Measurements from ENCODE around the gene EMX2.
"Not testable (repeated sequence)": the region's sequence is repeated elsewhere in the genome, so short reads cannot be mapped to it uniquely, and the experiment has no call there.

Gene EMX2

DNA sequence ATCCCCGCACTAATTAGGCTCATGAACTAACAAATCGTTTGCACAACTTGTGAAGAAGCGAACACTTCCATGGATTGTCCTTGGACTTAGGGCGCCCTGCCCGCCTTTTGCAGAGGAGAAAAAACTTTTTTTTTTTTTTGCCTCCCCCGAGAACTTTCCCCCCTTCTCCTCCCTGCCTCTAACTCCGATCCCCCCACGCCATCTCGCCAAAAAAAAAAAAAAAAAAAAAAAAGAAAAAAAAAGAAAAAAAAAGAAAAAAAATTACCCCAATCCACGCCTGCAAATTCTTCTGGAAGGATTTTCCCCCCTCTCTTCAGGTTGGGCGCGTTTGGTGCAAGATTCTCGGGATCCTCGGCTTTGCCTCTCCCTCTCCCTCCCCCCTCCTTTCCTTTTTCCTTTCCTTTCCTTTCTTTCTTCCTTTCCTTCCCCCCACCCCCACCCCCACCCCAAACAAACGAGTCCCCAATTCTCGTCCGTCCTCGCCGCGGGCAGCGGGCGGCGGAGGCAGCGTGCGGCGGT lies at the start of gene EMX2:
Gene EMX2, plus strand, starts transcription at position 41 of the 519 bp plus-strand sequence. CDS start 522 bp downstream, outside the sequence.
- DNase-seq (ENCODE audit: low read depth in 2 of 2) = no peak

DNA sequence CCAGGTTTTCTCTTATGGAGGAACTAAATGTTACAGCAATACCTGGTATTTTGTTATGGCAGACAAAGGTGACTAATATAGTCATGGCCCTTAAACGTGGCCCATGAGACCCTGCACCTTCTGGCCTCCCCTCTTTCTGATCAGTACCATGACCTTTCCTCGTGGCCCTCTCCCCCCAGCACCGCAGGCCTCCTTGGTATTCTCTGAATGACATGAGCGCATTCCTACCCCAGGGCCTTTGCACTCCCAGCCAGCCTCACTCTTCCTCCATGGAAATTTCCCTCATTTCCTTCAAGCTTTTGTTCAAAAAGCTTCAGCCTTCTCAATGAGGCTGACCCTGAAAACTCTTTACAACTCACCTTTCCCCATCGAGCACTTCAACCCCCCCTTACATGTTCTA lies 46.5 kb upstream of the EMX2 start:
- DNase-seq (ENCODE audit: low read depth in 2 of 2) = no peak

DNA sequence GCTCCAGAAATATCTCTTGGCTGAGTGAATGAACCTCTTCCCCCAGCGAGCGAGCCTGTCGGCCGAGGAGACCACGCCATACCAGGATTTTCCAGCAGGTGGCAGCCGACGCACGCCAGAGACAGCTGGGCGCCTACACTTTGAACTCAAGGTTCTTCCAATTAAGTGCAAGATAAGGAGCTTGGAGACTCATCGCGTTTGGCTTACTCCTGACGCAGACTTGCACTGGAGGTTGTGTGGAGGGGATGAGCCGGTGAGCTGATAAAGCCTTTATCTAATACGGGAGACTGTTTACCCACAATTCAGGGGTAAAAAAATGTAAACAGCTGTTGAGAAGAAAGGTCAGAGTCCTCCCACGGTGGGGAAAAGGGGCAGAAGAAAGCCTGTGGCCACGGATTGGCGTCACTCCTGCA lies 45.9 kb upstream of the EMX2 start:
- DNase-seq (ENCODE audit: low read depth in 2 of 2) = peak; percentile 57 to 63

DNA sequence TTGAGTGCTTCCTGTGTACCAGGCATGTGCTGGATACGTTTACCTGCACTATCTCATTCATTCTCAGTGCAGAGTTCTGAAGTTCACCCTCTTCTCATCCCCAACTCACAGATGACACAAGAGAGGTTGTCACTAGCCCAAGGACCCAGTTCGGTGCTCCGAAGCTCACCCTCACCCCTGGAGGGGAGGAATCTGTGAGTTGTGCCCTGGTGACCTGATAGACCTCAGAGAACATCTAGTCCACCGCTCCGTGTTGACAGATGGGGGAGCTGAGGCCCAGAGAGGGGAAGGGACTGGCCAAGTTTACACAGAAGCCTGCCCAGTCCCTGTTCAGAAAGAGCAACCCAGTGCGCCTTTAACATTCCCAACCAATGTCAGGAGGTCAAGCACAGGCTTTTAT lies 44.8 kb upstream of the EMX2 start:
- no peak for DNase-seq (ENCODE audit: low read depth in 2 of 2)

DNA sequence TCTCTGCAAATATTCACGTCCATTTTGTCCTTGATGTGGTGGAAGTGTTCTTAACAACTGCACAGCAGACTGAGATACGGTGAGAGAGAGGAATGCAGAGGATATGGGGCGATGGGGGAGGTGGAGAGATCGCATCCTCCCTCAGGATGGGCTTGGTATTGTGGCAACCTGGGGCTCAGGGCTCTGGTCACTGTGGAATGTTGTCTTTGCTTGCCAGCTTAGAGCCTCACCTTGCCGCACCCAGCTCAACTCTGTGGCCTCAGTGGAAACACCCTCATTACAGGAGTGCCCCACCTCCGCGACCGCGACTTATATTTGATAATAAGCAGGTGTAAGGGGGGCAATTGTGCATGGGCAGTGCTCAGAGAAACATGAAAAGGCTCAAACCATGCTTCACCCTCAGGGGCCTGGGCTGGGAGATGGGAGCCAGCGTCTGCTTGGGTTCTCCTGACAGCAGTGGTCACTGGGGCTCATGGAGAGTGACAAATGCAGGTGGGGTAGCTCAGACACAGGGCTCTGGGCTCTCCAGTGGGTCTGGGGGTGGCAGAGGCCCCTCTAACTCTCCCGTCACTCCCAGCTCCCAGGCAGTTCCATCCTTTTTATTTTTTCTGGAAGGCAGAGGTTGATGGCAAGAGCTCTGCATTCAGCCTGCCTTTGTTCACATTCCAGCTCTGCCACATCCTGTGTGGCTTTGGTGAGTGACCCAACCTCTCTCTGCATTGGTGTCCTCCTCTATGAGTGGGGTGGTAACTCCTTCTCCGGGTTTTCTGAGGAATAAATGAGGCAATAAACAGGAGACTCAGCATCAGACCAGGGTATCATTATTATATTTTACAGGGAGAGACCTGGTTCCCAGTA lies 43.1 kb upstream of the EMX2 start:
- DNase-seq (ENCODE audit: low read depth in 2 of 2) = no peak

DNA sequence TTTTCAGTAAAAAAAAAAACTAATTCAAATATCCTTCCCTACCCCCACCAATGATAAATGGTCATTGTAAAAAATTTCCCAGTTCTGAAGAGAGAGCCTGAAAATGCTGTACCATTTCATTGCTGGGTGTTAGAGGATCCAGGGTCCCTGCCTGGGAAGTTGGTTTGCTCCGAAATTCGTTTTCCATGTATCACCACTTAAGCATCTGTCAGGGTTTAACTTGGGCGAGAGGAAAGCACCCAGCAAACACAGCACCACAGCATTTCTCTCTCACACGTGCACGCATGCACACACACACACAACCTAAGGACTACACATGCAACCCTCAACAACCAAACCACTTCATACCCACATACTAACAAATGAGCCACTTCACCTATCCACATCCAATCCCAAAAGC lies 42.1 kb upstream of the EMX2 start:
- no peak for DNase-seq (ENCODE audit: low read depth in 2 of 2)

DNA sequence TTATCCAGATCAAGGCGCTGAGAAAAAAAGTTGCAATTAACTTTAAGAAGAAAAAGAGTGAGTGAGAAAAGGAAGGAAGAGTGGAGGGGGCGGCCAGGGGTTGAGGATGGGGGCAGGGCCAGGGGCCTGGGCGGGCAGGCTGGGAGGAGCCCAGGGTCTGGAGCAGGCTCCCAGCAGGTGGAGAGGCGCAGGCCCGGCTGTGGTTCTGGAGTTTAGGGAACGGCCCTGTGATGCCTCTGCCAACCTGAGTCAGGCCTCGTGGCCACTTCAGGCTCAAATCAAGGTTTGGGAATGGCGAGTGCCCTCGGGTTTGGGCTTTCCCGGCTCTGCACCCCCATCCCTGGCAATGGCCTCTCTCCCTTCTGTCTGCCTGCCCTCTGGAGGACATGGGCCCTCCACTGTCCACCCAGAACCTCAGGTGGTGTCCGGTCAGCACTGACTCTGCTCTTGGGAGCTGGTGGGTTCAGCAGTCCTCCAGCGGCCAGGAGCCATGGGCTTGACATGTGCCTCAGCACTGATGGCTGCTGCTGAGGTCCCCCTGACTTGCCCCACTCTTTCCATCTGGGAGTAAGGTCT lies 41.0 kb upstream of the EMX2 start:
- no peak for DNase-seq (ENCODE audit: low read depth in 2 of 2)

DNA sequence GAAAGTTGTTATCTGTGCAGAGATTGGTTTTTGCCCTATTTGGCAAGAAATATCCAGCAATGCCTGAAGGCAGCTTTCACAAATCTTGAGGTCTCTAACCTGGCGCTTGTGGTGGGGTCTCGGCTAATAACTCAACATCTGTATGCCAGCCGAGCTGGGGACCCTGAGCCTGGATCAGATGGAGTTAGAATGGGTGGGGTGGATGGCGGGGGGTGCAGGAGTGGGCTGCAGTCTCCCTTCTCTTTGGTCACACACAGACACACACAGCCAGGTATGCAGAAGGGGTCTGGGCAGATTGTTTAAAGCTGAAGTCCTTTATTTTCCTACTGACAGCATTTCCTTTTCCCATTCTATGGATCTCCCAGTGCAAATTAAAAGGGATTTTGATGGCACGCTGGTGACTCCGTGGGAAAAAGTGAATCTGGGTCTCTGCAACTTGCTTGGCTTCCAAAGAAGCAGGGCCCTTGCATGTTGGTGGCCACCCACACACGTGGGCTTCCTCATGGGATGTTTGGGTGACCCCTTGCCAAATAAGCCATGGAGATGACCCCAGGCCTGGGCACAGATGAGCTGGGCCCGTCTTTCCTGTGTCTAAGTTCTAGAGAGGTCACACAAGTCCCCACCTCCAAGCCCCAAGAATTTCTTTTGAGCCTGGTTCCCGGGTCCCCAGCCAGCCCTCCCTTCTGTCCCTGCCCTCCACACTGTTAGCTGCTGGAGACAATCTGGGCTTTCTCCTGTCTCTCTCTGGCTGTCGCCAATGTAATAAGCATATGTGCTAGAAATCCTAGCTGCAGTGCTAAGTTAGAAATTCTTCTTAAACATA lies 39.9 kb upstream of the EMX2 start:
- no peak for DNase-seq (ENCODE audit: low read depth in 2 of 2)

DNA sequence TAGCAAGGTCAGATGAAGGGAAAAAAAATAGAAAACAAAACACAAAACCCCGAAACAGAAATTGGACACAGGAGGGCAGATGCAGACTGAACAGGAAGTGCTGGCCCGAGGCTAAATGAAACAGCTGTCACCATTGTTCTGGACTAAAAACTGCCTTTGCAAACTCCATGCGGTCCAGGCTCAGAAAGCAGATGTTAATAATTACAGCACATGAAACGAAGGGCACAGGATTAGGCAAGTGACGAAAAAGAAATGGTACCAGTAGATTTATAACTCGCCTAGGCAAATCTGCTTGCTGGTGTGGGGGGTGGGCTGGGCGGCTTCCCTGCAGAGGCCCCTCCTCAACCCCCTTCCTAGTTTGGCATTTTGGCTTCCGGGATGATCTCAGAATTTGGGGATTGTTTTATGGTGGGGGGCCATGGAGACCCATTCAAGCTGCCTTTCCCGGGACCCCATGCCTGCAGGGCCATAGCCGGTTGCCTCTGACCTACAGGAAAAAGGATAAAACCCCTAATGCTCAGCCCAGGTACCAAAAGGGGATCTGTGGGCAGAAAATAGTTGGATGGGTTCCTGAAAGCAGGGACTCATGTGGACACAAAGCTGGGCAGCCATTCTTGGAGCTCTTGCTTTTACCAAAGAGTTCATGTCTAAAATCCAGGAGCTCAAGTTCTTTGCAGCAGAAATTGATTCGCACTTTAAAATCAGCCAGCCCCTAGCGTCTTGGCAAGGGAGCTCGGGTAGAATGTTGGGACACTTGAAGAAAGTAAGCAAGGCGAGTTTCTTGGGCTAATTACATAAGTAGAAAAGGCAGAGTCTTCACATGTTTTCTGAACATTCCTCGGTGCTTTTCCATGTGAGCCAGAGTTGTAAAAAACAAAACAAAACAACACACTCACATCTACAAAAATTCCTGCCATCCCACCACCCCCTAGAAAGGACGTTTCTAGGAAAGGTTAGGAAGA lies 39.0 kb upstream of the EMX2 start:
- DNase-seq (ENCODE audit: low read depth in 2 of 2) = no peak

DNA sequence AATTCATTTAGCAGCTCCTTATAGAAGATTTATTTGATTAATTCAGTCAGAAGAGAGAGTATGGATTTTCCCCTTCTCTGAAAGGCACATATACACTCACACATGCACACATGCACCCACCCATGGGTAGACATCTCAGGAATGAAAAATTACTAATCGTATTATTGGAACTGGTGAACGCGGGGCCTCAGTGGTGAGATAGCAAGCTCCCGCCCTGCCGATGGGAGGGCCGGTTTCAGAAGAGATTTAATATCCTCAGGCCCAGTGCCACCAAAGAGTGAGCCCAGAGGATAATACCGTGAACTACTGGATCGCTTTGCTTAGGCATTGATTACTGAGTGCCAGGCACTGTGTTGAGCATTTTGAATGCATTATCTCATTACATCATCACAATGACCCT lies 38.0 kb upstream of the EMX2 start:
- no peak for DNase-seq (ENCODE audit: low read depth in 2 of 2)

DNA sequence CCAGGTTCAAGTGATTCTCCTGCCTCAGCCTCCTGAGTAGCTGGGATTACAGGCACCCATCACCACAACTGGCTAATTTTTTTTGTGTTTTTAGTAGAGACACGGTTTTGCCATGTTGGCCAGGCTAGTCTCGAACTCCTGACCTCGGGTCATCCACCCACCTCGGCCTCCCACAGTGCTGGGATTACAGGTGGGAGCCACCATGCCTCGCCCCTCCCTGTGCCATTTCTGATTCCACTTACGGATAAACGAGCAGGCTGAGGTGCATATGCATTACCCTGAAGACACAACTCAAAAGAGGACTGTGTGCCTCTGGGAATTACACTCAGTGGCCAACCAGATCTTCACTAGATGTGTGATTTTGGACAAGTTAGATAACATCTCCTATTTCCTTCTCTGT lies 35.5 kb upstream of the EMX2 start:
- not testable (repeated sequence) for DNase-seq (ENCODE audit: low read depth in 2 of 2)

DNA sequence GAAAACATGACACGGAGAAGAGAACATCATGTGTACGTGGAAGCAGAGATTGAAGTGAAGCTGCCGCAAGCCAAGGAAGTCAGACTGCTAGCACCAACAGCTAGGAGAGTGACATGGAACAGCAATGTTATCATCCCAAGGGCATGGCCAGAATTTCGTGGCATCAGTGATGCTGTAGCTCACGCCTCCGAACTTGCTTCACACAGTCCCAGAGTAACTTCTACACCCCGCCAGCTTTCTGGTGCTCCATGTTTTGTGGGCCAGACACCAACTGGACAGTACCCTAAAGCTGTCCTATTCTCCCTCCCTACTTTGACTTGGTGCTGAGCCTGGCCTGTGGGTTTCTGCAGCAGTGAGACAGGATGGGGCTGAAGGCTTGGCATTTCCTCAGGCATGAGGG lies 33.0 kb upstream of the EMX2 start:
- no peak for DNase-seq (ENCODE audit: low read depth in 2 of 2)

DNA sequence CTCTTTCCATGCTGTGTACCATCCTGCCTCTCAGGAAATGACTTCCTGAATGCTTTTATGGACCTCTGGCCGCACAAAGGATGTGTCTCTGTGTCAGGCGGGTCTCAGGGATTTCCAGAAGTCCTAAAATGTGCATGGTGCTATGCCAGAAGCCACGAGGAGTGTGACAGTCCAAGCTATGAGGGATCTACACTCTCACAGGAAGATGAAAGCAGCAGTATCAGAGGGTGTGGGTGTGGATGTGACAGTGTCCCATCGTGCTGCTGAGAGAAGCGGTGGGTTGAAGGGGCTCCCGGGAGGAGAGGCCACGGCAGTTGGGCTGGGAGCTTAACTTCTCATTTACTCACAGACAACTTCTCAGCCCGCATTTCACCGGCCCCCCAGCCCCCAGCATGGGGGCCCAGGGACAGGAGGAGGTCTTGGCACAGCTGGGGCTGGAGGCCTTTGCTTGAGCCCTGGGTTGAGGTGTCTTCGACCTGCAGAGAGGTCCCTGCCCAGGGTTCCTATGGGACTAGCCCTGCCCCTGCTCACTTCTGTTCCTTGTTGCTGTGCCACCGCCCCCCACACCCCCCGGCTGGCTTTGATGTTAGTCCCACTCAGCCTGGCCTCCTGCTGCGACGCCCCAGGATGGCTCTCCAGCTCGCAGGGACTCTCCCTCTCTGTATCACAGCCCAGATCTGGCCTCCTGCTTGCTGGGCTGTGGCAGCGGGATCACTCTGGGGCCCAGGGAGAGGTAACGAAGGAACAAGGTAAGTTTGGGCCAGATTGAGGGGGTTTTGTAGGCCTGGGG lies 30.8 kb upstream of the EMX2 start:
- no peak for DNase-seq (ENCODE audit: low read depth in 2 of 2)

DNA sequence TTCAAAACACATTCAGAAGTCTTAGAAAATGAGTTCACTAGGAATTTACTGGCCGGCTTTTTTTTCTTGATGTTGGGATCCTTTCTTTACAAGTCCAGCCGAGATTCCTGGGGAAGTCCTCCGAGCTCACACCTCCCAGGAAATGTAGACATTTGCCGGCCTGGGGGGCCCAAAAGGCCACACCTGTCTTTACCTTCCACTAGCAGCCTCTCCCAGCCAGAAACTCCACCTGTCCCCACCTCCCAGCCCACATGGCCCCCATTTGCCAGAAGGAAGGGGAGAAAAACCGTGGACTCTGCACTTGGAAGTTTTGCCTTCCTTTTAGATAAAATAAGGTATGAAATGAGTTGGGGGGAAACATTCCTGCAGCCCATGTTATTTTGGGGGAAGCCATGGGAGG lies 27.6 kb upstream of the EMX2 start:
- no peak for DNase-seq (ENCODE audit: low read depth in 2 of 2)

DNA sequence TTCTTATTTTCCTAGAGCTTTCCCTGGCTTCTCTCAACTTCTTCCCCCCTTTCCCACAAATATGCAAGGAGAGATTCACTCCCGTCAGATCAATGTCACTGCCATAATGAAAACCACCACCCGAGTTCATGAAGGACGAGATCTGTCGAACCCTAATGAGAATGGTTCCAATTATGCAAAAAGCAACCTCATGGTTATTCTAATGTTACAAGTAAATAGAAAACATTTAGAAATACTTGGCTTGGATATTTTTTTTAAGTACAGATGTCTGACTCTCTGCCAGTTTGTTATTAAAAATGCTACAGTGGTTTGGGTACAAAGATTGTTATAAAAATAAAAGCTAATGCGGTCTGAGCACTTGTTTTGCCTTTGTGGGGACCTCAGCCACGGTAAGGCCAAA lies 25.9 kb upstream of the EMX2 start:
- no peak for DNase-seq (ENCODE audit: low read depth in 2 of 2)

DNA sequence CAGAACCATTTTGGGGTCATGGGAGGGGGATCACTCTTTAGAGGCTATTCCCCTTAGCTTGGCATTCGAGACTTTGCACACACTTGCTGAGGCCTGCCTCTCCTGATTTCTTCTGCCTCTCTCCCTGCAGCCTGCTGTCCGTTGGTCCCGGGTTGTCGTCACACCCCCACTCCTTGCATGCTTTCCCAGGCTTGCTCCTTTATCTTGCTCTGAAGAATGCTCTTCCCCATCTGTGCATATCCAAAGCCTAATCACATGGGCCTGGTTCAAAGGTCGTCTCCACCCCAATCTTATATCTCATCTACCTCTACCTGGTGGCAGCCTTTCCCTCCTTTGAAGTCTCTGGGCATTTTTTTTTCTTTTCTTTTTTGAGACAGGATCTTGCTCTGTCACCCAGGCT lies 24.3 kb upstream of the EMX2 start:
- no peak for DNase-seq (ENCODE audit: low read depth in 2 of 2)

DNA sequence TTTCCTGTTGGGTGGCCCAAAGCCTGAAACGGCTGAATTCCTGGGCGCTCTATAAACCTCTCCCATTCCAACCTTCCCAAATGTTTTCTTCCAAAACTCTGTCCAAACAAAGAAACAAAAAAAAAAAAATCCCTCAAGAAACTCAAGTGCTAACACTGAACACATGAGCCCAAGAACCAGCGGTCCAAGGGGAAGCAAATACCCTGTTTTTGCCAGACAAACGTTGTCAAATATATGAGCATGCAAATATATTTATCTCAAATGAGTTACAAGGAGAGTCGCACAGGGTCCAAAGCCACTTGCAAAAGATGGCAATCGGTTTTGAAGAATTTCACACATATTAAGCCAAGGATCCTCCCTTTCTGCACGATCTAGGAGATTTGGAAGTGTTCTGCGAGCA lies 23.3 kb upstream of the EMX2 start:
- DNase-seq (ENCODE audit: low read depth in 2 of 2) = no peak

DNA sequence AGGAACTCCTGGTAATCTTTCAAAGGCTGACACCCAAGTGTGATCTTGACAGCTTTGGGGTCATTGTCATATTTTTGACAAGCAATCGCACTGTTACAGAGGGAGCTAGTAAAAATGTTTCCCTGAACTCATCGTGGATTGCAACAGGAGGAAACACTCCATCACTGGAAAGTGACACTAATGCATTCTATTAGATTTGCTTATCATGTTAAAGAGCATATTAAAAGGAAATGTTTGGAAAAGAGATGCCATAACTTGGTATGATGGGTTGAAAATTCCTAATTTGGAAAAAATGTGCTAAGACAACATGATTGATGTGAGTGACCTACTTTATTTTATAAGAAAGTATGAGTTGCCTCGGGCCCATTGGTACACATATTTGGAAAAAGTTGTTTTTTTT lies 22.7 kb upstream of the EMX2 start:
- no peak for DNase-seq (ENCODE audit: low read depth in 2 of 2)

DNA sequence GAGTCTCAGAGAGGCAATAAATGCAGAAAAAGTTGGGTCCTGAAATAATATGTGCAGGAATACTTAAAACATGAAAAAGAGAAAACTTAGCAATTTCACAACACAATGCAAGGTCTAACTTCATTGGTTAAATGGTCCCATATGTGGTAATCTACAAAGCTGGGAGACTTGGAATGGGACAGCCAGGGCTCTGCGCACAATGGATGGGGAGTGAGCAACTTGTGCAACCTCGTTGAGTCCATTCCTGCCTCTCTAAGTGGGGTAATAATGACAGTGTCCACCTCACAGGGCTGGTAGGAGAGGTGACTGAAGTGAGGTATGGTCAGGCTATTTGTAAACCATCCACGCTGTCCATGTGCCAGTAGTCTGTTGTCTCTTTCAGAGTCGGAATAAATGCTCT lies 11.8 kb upstream of the EMX2 start:
- DNase-seq (ENCODE audit: low read depth in 2 of 2) = no peak

DNA sequence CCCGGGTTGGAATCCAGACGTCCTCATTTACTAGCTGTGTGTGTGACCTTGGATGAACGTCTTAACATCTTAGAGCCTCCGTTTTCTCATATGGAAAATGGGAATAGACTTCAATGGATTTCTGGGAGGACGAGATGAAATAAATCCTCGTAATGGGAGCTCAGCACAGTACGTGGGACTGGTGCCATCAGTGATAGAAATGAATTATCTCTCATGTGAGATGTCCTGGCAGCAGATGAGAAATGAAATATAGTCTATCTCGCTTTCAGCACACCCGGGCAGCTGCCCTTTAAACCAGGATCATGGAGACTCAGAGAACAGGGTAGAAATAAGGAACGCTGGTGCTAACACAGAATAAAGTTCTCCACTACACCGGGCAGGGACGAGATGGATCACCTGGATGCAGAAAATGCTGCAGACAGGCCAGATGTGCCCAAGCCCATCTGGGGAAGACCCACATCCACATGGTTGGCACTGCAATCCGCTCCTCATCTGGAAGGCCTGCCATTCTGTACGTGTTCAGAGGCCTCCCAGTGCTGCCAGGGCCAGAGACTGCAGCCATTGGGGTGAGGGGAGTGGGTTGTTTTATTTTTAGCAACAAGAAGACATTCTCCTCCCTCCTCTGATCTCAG lies 11.1 kb upstream of the EMX2 start:
- no peak for DNase-seq (ENCODE audit: low read depth in 2 of 2)
